Left colon (tissue), 2 donors: ENCODE data around the gene CTU2. TPM values are rescaled to one million over a fixed set of nuclear protein-coding genes. Genes with fewer than 3 reads are reported as not detected.

Experiments used
- ATAC-seq: fragments of 200-7000 bp; cut with Tn5 transposase; one replicate; pipeline ENCODE4 v1.9.1; 2020; ENCODE audit warnings: mild to moderate bottlenecking, moderate library complexity
- DNase-seq, 2 donors: peaks; one replicate each; pipeline ENCODE4 v3.0.0-alpha.2; 2020
- intact Hi-C, 2 donors: fragments of 100-400 bp; cut with DNase I in 1 of 2; cut with micrococcal nuclease in 1 of 2; formaldehyde crosslinking; loops; one replicate each; pipeline versions ENCODE4 v1.11.2 to v1.14.0; 2022; cut with DNase I, micrococcal nuclease
- total RNA-seq, 2 donors: library from RNA; stranded (reverse); fragmentation: NEBNext Ultra II Directional; extraction: Animal tissue kit (Norgen Biotek cat#: 25700); gene quantifications; one replicate each; pipeline ENCODE4 v1.2.1, GENCODE V29; 2021
- donor health status: DM: no; HTN: no; CAD: no.
- donor health status: DM: yes; HTN: yes; CAD: no.

Gene CTU2
- total RNA-seq, 2 donors from 2014 or later, result 9.8 to 15.0 TPM

DNA sequence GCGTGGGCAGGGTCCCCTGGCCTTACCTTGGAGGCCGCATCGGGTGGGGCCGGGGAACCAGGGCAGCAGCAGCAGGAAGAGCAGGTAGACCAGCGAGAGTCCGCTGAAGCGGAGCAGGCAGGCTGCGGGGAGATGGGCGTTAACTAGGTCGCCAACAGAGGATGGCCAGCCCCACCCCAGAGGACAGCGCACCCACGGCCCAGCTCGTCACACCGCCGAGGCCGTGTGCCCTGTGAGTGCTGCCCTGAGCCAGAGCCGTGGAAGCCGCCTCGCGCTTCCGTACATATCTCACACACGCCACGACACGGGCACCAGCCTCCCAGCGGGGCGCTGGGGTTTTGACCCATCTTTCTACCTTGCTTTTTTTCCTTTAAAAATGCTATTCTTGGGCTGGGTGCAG is 43.1 kb downstream of the CTU2 start:
- intact Hi-C loops, result loop anchor here in 1 of 2 donors (5.0 kb wide), 1 partner anchor 33 kb away; no protein-coding TSS in a partner anchor
- DNase-seq, result no peak
- ATAC-seq, result no peak

DNA sequence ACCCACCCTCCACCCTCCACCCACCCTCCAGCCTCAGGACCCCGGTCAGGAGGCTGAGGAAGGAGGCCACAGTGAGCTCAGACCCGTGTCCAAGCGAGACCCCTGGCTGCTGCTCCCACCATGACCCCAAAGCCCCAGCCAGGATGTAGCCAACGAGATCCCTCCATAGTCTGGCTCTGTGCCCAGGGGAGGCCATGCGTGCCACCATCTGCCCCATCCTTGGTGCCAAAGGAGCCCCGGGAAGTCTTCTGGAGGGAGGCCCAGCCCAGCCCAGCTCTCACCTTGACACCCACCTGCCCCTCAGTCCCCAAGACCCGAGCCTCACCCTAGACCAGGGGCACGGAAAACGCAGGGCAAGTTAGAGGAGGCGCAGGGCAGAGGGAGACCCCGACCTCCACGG is 44.6 kb downstream of the CTU2 start:
- ATAC-seq (no peak), DNase-seq (no peak)
- intact Hi-C loops, result no loop called here

DNA sequence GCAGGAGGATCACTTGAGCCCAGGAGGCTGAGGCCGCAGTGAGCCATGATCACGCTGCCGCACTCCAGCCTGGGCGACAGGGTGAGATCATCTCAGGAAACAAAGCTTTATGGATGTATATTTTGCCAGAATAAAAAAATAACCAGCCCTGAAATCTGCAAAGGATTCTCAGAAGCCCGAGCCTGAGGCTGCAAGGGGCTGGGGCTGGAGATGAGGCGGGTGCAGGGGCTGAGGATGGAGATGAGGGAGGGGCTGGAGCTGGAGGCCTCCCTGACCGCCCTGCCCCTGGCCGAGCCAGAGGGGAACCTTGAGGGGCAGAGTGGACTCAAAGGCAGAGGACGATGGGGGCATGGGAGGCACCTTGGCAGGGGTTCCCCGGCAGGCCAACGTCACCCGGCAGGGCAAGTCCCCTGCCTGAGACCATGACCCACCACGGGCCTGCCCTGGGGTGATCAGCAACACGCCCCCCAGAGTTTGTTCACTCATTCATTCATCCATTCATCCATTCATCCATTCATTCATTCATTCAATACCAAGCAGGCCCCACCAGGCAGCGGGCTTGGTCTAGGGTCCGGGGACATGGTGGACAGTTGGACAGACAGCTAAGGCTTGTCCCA is 46.2 kb downstream of the CTU2 start:
- ATAC-seq (no peak), DNase-seq (no peak)
- intact Hi-C loops, result no loop called here

DNA sequence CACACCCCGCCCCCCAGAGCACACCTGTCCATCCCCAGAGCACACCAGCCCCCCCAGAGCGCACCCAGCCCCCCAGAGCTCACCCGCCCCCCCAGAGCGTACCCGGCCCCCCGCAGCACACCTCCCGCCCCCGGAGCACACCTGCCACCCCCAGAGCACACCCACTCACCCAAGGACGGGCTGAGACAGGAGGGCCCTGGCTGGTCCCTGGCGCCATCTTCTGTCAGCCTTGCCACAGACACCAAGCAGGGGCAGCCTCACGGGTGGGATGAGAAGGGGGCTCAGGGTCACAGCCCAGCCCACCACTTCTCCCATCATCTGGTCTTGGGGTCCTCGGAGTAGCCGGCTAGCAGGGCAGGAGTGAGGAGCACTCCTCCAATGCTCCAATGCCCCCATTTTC is 46.9 kb downstream of the CTU2 start:
- no peak for DNase-seq
- no peak for ATAC-seq
- intact Hi-C loops, result no loop called here

DNA sequence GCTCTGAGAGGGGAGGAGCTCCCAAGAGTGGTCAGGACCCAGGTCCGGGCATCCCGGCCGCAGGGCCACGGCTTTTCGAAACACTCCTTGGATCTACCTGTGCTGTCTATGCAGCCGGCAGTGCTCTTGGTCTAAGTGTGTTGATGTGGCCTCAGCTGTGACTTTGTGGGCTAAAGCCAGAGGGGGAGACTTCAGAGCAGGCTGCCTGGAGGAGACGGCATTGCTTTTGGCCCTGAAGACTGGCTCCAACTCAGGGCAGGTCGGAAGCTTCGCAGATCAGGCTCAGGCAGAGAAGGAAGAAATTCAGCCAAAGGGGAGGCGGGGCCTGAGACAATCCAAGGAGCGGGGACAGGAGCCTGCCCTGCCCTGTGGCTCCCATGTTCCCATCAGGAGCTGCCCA is 47.3 kb downstream of the CTU2 start:
- ATAC-seq (peak; percentile 17), DNase-seq (no peak)
- intact Hi-C loops, result no loop called here

DNA sequence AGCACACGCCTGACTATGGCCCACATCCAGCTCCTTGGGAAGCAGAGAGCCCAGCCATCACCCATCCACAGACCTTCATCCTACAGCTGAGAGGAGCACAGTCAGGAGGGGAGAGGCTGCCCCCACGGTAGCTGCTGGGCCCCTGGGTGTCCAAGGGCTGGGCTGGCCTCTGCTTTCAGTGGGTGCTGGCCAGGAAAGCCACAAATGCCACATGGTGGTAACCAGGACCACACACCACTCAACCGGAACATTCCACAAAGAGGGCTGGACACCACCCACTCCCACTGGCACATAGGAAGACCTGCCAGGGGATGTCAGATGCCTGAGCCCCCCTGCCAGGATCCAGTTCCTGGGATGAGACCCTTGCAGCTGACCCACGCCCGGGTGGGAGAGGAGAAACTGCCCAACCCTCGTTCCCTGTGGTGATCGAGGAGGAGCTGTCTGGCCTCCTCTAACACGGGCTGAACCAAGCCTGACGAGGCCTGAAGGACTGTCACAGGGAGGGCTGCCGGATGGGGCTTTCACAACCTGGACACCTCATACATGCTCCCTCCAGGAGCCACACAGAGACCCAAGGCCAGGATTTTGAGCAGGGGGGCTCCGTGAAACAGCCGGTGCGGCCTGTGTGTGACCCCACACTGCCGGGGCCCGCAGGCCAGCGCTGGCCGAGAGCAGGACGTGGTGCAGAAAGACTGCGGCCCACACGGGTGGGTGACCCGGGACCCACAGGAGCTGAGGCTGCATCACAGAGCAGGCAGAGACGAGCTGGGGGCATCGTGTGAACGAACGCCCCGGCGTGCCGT is 48.0 kb downstream of the CTU2 start:
- intact Hi-C loops, result no loop called here
- DNase-seq (no peak), ATAC-seq (no peak)

DNA sequence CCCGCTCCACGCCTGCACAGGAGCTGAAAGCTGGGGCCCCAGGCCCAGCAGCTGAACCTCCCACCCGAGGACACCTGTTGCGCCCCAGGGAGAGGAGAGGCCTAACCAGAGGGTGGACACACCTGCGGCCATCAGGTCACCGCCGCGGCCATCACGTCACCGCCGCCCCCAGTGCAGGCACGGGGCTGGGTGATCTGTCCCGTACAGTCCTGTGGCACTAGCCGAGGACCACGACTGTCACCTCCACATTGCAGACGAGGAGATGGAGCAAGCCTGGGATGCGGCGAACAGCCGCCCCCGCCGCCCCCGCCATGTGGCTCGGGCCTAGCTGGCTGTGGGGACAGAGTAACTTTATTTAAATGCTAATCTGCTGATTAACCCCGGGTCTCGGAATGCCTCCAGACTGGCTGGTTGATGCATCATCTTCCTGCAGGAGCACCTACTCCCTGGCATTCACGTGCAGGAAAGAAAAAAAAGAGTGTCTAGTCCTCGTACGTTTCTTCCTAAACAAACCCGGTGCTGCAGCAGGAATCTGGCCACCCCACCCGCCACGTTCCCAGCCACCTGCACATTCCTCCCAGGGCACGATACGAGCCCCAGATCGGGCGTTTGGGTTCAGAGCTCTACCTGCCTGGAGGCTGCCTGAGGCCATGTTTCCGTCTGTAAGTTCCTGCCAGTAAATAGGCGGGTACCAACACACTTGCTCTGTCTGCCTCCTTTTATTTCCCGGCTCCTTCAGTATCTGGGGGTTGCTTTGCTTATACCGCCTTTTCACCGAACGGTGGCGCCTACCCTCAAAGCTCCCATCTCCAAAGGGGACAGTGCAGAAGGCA is 48.8 kb downstream of the CTU2 start:
- DNase-seq (no peak), ATAC-seq (no peak)
- intact Hi-C loops, result no loop called here

DNA sequence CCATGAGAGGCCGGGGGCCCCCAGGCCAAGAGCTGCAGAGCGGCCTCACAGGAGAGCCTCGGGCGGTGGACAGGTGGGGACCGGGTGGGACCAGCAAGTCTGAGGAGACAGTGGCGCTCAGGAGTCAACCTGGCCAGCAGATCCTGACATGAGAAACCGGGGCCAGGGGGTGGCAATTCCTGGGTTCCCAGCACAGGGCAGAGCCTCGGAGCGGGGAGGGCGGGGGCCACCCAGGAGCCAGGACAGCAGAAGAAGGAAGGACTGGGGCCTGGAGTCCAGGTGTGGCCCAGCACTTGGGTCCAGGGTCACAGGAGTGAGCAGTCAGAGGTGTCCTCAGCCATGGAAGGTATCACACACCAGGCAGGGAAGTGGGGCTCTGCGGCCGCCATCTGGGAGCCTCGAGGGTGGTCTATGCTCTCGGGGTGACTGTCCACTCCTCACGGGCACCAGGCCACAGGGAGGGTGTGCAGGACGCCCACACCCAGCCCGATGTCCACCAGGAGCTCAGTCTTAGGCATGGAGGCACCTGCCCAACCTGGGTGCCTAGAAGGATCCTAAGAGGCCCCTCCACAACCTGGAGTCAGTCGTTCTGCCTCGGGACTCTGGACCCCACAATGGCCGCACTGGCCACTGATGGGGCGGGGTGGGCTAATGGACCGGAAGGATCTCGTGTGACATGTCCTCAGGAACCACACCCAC is 49.6 kb downstream of the CTU2 start:
- ATAC-seq (no peak), DNase-seq (no peak)
- intact Hi-C loops, result no loop called here

DNA sequence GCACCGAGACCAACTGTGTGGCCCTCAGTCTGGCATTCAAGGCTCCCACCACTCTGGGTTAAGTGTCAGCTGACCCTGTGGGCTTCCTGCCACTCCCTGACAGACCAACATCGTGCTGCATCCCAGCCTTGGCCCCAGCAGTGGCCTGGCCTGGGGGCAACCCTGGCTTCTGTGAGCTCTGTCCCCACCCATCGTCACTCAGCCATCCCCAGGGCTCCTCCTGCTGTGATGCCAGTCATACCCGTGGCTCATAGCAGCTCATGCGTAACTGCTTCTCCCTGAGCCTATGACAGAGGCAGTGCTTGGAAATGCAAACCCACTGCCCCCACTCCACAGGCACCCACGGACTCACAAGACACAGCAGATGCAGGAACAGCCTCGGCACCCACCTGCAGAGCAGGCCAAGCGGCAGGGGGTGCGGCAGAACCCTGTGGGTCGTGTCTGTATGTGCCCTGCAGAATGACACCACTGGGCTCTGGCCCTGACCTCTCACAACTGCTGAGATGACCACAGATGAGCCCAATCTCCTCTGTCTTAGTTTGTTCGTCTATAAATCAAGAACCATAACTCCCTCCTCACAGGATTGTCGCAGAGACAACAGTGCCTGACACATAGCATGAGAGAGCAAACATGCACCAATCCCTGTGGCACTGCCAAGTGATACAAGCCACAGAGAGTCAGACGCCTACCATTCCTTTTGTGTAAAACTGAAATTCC is 52.1 kb downstream of the CTU2 start:
- no peak for ATAC-seq
- intact Hi-C loops, result no loop called here
- no peak for DNase-seq

DNA sequence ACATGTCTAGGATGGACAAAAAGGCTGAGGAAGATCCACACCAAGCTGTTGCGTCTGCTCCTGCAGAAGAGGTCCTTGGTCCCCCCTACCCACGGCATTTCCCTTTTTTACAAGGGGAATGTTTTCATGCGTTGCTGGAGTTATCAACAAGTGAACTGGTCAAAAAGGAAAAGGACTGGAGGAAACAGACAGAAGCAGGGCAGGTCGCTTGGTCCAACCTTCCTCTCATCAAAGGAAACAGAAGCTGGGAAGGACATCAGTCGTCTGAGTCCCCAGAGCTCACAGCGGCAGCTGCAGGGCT is 52.6 kb downstream of the CTU2 start:
- intact Hi-C loops, result no loop called here
- DNase-seq (no peak), ATAC-seq (no peak)

DNA sequence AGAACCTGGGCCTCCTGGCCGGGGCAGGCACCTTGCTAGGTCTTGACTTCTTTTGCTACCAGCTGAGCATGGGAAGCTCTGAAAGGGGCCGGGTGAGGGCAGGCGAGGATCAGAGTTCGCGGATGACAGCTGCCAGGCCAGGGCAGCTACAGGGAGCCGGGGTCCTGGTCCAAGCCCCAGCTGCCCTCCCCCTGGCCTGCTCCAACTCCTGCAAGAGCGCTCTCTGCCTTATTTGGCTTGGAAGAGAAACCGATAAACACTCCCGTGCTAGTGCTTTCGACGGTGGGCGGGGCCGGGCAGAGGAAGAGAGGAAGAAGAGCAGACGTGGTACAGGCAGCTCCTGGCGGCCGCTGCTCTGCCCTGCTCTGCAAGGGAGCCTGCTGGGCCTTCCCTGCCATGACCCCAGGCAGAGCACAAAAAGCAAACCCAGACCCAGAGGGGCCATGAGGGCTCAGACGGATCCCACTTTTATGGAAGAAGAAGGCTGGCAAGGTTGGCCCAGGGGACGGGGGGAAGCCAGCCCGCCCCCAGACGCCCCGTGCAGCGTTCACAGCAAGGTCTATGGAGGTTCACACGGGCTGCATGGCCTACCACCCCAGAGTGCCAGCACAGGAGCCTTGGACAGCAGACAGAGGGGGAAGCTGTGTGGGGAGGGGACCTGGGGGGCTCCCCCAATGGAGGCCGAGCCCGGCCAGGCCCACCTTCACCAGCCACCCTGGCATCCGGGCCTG is 53.1 kb downstream of the CTU2 start:
- intact Hi-C loops, result no loop called here

DNA sequence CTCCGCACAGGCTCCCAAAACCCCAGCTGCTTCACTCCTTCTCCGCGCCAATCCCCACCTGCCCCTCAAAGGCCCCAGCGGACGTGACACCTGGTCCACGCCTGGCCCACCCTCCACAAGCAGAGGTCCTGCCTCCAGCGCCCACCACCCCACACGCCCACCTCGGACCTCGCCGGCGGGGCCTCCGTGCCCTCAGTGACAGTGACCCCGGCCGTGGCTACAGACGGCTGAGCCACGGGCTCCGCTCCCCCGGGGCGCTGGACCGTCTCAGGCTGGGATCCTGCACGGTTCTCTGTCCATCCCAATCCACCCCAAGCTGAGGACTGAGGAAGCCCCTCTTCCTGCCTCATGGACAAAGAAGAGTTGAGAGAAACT is 53.7 kb downstream of the CTU2 start:
- intact Hi-C loops, result no loop called here
- DNase-seq, result no peak
- ATAC-seq, result no peak

More for the DNA sequence above, 53.1 kb downstream of the CTU2 start:
- peak; percentile 59 for ATAC-seq
- DNase-seq, result peak; percentile 87 to 91

DNA sequence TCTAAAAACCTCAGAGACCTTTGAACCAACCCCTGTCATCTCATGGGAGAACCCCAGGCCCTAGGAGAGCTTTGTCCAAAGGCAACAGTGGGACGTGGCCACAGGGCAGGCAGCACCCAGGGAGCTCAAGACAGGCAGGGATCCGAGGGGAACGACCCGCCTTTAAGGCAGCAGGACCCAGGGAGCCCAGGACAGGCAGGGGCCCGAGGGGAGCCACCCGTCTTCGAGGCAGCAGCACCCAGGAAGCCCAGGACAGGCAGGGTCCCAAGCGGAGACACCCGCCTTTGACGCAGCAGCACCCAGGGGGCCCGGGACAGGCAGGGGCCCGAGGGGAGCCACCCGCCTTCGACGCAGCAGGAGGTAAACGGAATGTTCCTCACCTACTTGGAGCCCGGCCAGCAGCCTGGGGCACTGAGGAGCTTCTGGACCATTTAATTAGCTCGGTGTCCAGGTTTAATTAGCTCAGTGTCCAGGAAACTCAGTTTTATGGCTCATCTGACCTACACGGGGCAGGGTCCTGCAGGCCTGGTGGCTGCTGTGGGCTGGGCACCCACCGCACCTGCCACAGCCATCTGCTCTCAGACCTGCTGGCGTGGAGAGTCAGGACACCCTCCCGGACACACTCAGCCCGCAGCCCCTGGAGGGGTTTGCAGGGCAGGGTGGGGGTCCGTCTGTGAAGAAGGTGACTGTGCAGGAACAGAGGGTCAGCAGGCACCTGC is 54.3 kb downstream of the CTU2 start:
- intact Hi-C loops, result no loop called here
- ATAC-seq, result peak; percentile 65
- peak; percentile 84 to 86 for DNase-seq

DNA sequence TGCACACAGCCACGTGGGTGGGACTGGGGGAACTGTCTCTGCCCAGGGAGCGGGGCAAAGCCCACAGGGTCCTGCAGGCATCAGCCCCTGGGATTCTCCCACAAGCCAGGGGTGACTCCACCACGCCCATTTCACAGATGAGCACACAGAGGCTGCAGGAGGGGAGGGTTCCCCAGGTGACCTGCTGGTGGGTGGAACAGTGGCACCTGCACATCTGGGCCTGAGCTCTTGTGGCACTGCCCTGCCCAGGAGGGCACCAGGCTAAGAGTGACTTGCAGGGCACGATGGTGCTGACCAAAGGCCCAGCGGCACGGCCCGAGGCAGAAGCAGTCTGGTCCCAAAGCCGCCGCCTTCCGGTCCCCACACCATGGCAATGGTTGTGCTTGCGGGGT is 54.8 kb downstream of the CTU2 start:
- intact Hi-C loops, result no loop called here
- ATAC-seq (peak; percentile 31), DNase-seq (no peak)

DNA sequence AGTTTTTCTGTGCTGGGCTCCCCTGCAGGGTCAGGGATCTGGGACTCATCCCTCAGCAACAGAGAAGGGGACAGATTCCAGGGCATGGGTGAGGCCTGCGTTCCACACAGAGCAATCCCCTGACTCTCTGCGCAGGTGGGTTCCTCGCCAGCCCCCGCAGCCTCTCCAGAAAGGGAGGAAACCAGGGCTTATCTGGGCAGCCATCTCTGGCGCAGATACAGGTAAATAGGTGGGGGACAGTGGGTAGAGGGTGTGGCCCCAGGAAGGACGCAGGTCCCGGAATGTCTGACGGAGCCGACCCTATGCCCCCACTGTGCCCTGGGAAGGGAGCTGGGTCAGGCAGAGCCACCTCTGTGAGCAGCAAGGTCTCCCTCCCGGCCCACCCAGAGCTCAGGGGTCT is 55.5 kb downstream of the CTU2 start:
- intact Hi-C loops, result no loop called here
- DNase-seq, result peak in 1 of 2 donors; percentile 73
- peak; percentile 60 for ATAC-seq

DNA sequence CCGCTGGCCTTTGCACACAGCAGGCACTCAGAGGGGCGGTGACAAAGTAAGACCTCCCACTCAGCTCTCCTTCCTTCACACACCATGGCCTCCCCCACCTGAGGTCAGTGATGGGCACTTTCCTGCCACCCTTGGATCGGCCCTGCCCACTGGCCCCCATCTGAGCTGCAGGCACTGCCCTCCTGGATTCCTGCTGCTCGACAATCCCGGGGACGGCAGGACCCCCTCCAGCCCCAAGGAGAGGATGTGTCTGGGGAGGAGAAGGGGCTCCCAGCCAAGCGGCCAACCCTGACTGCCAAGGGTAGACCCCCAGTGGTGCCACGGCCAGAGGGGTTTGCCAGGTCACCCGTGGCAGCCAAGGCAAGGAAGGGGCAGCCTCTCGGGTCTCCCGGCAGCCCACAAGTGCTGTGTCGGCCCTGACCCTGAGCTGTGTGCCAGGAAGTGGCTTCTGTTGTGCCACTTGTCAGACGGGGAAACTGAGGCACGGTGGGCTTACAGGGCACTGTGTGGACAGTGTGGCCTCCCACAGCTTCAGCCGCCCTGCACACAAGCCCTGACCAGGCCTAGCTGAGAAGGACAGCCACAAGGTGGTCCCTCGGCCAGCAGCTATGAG is 56.1 kb downstream of the CTU2 start:
- no peak for DNase-seq
- no peak for ATAC-seq
- intact Hi-C loops, result no loop called here

DNA sequence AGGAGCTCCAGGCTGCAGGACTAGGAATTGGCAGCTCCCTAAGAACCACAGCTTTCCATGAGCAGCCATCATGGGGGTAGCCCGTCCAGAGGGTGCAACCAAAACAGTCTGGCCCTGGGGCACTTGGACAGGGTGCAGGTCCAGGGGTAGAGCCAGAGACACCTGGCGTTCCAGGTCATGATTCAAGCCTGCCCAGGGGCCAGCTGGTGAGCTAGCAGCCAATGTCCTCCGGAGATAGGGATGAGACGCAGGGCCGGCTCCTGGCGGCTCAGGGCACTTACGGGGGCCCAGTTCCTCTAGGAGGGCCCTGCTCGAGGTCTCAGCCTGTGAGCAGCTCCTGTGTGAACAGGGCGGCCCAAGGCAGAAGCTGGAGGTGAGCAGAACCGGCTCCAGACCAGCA is 56.6 kb downstream of the CTU2 start:
- ATAC-seq (no peak), DNase-seq (no peak)
- intact Hi-C loops, result no loop called here
